Fibroblast of lung (primary cell): ENCODE data around the gene ACP2. TPM values are rescaled to one million over a fixed set of nuclear protein-coding genes. Genes with fewer than 3 reads are reported as not detected.

Source experiments
- DNase-seq, 2 donors: peaks; one replicate each; pipeline versions ENCODE4 v3.0.0 to v3.0.0-alpha.2; 2010; ENCODE audit warnings: low read depth in 2 of 2
- H2AFZ ChIP-seq: 2 replicates; pipeline ENCODE4 v1.5.1; 2012; ENCODE audit warnings: low read length, control low read depth, inconsistent platforms
- H3K27ac ChIP-seq: 2 replicates; pipeline ENCODE4 v1.5.1; 2011; ENCODE audit warnings: low read length, control low read depth; ENCODE audit not compliant: insufficient read depth
- H3K27me3 ChIP-seq: 2 replicates; pipeline ENCODE4 v1.5.1; 2011; ENCODE audit warnings: mild to moderate bottlenecking, low read length; ENCODE audit not compliant: control insufficient read depth, insufficient read depth
- H3K36me3 ChIP-seq: 2 replicates; pipeline ENCODE4 v1.5.1; 2011; ENCODE audit warnings: low read length; ENCODE audit not compliant: control insufficient read depth, insufficient read depth
- H3K4me1 ChIP-seq: 2 replicates; pipeline ENCODE4 v1.5.1; 2011; ENCODE audit warnings: low read length; ENCODE audit not compliant: control insufficient read depth, insufficient read depth; ENCODE audit errors: extremely low read depth
- H3K4me2 ChIP-seq: 2 replicates; pipeline ENCODE4 v1.5.1; 2011; ENCODE audit warnings: low read length, control low read depth; ENCODE audit not compliant: insufficient read depth; ENCODE audit errors: extremely low read depth
- H3K4me3 ChIP-seq, 4 experiments: fragments of 200-600 bp in 1 of 4; sonication (generic) in 1 of 4; replicated peaks in 1 of 4; 2 replicates each; pipeline ENCODE4 v1.5.1; 2011 to 2016; ENCODE audit warnings: low read length in 4 of 4, low read depth in 3 of 4, mild to moderate bottlenecking in 3 of 4, control low read depth in 2 of 4, inconsistent platforms in 1 of 4, mixed read lengths in 1 of 4; ENCODE audit not compliant: insufficient read depth in 1 of 4; ENCODE audit errors: control extremely low read depth in 1 of 4
- H3K79me2 ChIP-seq: 2 replicates; pipeline ENCODE4 v1.5.1; 2012; ENCODE audit warnings: mild to moderate bottlenecking, low read length, inconsistent platforms; ENCODE audit not compliant: control insufficient read depth, insufficient read depth
- H3K9ac ChIP-seq: 2 replicates; pipeline ENCODE4 v1.5.1; 2011; ENCODE audit warnings: mild to moderate bottlenecking, low read length, control low read depth; ENCODE audit not compliant: insufficient read depth
- H3K9me3 ChIP-seq: 2 replicates; pipeline ENCODE4 v1.5.1; 2012; ENCODE audit warnings: low read depth, low read length; ENCODE audit not compliant: control insufficient read depth, insufficient read depth
- H4K20me1 ChIP-seq: 2 replicates; pipeline ENCODE4 v1.5.1; 2011; ENCODE audit warnings: low read length; ENCODE audit not compliant: control insufficient read depth, insufficient read depth; ENCODE audit errors: extremely low read depth
- CTCF ChIP-seq, 2 donors: IDR thresholded peaks in 1 of 2; conservative IDR thresholded peaks in 1 of 2; 1 replicate in 1 of 2; 2 replicates in 1 of 2; pipeline ENCODE4 v1.5.1; 2011 to 2012; ENCODE audit warnings: low read length in 2 of 2, control low read depth in 1 of 2, inconsistent platforms in 1 of 2, low read depth in 1 of 2, mild to moderate bottlenecking in 1 of 2
- EZH2 ChIP-seq: IDR thresholded peaks from 2 replicates; pipeline ENCODE4 v1.5.1; 2012; ENCODE audit warnings: low read length, control low read depth, mild to moderate bottlenecking; ENCODE audit errors: missing control alignments
- polyA plus RNA-seq, 2 donors: library from polyadenylated mRNA; depleted of rRNA in 1 of 2; stranded (reverse) in 1 of 2; unstranded in 1 of 2; fragments of >200 nt; gene quantifications; 2 replicates each; pipeline ENCODE4 v1.2.1, GENCODE V29; 2011 to 2012; ENCODE audit warnings: missing spikeins in 1 of 2
- total RNA-seq: library from RNA; depleted of rRNA; stranded (reverse); fragments of >200 nt; gene quantifications from 2 replicates; pipeline ENCODE4 v1.2.1, GENCODE V29; 2014

ACP2 gene
- total and polyA plus RNA-seq, 2 donors (not counting 1 experiment from before 2014, with no cell fraction given) = 18.9 to 23.9 TPM

GRCh38 chr11:47248304-47248663 is 330 bp downstream of the ACP2 start:
- DNase-seq = peak in 1 of 2 donors; percentile 50
- peaks cover 7% of the 10 kb centered on the region for H3K4me1 ChIP-seq
- H3K27me3 ChIP-seq = no peaks in the 10 kb centered on the region
- H3K9me3 ChIP-seq = no peaks in the 10 kb centered on the region
- peaks cover 16% of the 10 kb centered on the region for H3K79me2 ChIP-seq
- TF ChIP-seq CTCF (conservative IDR thresholded peaks at IDR 0.05 in 1 of 2, IDR thresholded peaks at IDR 0.05 in 1 of 2; ENCODE audit: low read depth in 1 of 2, low read length in 2 of 2) = no peak
- no peak for TF ChIP-seq EZH2
- peak overlapping the region; percentile 75 for H3K9ac ChIP-seq
- H3K4me2 ChIP-seq = peak overlapping the region; percentile 100
- peak overlapping the region; percentile 93 for H2AFZ ChIP-seq
- no peaks in the 10 kb centered on the region for H4K20me1 ChIP-seq
- peaks cover 16% of the 10 kb centered on the region for H3K36me3 ChIP-seq
- peak overlapping the region; percentile 67 to 88 (median 88) for H3K4me3 ChIP-seq
- H3K27ac ChIP-seq = peak overlapping the region; percentile 85

GRCh38 chr11:47247502-47247901 is 1.1 kb downstream of the ACP2 start:
- H3K9me3 ChIP-seq = no peaks in the 10 kb centered on the region
- H3K27ac ChIP-seq = no peak overlapping the region
- H4K20me1 ChIP-seq = no peaks in the 10 kb centered on the region
- no peak overlapping the region for H2AFZ ChIP-seq
- peaks cover 7% of the 10 kb centered on the region for H3K4me1 ChIP-seq
- peak overlapping the region; percentile 100 for H3K4me2 ChIP-seq
- H3K36me3 ChIP-seq = peaks cover 21% of the 10 kb centered on the region
- H3K4me3 ChIP-seq = peak overlapping the region in 2 of 4 experiments; percentile 87 to 88
- DNase-seq = no peak
- TF ChIP-seq EZH2 = no peak
- no peak for TF ChIP-seq CTCF (conservative IDR thresholded peaks at IDR 0.05 in 1 of 2, IDR thresholded peaks at IDR 0.05 in 1 of 2; ENCODE audit: low read depth in 1 of 2, low read length in 2 of 2)
- peaks cover 16% of the 10 kb centered on the region for H3K79me2 ChIP-seq
- H3K27me3 ChIP-seq = no peaks in the 10 kb centered on the region
- H3K9ac ChIP-seq = no peak overlapping the region

GRCh38 chr11:47245611-47246357 is 2.8 kb downstream of the ACP2 start:
- H3K27ac ChIP-seq = no peak overlapping the region
- no peak overlapping the region for H3K9ac ChIP-seq
- no peaks in the 10 kb centered on the region for H4K20me1 ChIP-seq
- DNase-seq = no peak
- peaks cover 9% of the 10 kb centered on the region for H3K4me1 ChIP-seq
- peaks cover 25% of the 10 kb centered on the region for H3K36me3 ChIP-seq
- H3K79me2 ChIP-seq = peaks cover 16% of the 10 kb centered on the region
- no peak overlapping the region for H2AFZ ChIP-seq
- no peak overlapping the region for H3K4me3 ChIP-seq
- TF ChIP-seq CTCF (conservative IDR thresholded peaks at IDR 0.05 in 1 of 2, IDR thresholded peaks at IDR 0.05 in 1 of 2; ENCODE audit: low read depth in 1 of 2, low read length in 2 of 2) (no peak), EZH2 (no peak)
- H3K27me3 ChIP-seq = no peaks in the 10 kb centered on the region
- H3K9me3 ChIP-seq = no peaks in the 10 kb centered on the region
- no peak overlapping the region for H3K4me2 ChIP-seq
